Measurements from ENCODE around the gene GFRA4.

Gene GFRA4

DNA sequence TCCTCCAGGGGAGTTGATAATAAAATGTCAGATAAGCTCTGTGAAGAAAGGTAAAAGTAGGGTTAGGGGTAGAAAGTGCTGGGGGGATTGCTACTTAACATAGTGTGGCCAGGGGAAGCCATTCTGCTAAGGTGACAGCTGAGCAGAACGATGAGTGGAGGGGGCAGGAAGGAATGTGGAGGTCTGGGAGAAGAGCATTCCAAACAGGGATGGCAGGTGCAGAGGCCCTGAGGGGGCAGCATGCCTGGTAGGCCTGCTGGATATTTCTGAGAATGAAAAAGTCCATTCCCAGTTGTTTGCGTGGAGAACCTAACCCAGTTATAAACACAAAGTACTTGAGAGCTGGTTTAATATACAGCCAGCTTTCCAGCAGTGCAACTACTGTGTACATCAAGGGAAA is 9.3 kb downstream of the GFRA4 start:
- no peak for DNase-seq (ENCODE audit: low read depth)

DNA sequence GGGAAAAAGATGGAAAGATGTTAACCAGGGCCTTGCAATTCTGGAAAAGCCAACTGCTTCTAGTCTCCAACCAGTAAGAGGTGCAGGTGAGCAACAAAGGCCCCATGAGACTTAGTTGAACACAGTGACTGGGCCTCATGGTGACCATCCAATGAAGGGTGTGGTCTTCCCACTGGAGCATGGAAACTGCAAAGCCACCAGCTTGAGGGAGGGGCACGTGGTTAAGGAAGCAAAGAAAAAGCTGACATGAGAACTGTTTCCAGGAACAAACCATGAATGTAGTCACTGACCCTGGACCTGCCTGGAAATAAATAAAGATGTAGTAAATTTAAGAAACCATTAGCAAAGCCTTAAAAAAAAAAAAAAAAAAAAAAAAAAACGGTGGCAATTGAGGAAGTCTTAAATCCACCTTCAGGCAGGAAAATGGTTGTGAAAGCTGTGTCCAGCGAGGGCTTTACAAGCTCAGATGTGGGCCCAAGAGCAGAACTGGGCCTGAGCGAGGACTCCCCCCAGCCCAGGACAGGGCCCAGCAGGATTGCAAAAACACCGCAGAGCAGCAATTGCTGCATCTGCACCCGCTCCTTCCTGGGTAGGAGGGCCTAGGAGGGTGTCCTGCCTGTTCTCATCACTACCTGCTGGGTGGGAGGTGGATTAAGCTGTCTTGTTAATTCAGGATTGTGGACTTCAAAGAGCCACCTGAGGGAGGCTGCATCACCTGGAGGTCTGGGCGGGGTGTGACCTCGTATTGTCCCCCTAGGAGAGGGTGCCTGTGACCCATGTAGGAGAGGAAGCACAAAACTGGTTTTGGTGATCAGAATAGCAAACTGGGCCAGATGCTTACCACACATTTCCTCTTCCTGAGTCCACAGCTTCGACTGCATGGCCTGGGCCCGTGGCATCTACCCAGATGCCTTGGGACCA is 10.3 kb downstream of the GFRA4 start:
- no peak for DNase-seq (ENCODE audit: low read depth)

DNA sequence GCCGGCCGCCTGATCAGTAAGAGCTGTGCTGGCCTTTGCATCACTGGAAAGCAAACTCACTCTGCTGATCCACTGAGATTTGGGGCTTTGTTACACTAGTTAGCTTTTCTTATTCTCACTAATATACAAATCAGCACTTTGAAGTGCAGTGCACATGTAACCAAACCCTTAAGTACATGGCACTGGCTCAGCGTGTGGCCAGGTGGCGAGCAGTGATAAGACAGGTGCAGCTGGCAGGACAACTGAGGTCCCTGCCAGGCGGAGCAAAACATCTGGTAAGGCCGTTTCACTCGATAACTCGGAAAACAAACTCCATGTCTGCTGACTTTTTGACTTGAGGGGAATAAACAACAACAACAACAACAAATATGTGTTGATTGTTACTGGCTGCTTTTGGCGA is 11.0 kb downstream of the GFRA4 start:
- DNase-seq (ENCODE audit: low read depth): no peak

DNA sequence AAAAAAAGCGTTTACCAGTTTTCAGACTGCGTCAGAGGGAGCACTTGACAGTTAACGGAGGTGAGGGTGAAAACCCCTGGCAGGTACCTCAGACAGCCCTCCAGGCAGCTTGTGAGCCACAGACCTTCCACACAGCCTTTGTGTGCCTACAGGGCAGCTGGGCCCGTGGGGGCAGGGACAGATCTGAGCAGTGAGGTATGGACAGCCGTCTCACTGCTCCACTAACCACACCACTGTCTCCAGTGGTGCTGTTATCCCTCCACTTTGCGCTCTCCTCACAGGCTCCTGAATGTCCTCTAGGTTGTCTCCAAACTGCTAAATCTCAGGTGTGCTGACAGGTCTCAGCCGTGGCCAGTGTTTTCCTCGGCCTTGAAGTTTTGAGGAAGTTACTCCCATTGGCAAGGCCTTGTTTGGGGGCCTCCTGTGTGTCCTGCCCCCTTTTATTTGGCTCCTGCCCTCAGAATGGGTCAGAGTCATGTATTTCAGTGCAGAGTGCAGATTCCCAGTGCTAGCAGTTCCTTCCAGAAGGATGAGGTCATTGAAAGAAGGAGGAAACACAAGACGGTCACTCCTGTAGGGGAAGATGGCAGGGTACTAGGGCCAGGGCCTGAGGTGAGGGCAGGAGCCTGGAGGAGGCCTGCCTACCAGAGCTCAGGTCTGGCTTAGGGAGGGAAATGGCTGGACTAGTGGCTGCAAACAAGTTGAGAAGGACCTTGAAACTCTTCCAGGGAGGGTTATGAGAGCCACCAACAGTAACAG is 11.8 kb downstream of the GFRA4 start:
- DNase-seq (ENCODE audit: low read depth): no peak

DNA sequence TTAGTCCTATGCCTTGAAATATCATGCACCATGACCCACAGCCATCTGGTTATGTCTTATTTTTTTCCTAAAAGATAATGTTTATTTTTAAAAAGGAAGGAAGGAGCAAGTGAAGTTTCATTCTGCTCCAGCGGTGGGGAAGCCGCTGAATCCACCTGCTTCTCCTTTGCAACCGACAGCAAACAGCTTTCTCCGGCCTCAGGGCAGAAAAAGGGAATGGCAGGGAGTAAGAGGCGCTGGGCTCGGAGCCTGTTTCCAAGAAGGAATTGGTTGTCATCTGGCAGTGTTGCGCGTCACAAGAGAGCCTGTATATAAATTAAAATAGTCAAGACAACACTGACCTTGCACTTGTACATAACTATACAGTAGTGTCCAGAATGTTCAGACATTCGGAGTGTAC is 14.2 kb downstream of the GFRA4 start:
- DNase-seq (ENCODE audit: low read depth): no peak

DNA sequence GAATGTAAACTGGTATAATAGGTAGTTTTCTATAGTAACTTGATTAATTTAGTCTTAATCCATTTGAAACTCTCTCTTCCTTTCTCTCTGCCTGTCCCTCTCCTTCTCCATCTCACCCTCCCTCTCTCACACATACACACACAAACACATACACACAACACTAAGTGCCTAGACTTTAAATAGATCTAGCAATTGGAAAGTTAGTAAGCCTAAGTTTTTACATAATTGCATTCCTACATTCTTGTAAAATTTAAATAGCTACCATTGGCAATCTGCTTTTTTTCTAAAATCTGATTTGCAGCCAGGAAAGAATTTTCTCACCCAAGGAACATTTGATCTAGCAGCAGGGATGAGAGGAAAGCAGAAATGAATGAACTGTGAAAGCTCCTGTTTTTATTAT is 15.7 kb downstream of the GFRA4 start:
- no peak for DNase-seq (ENCODE audit: low read depth)

DNA sequence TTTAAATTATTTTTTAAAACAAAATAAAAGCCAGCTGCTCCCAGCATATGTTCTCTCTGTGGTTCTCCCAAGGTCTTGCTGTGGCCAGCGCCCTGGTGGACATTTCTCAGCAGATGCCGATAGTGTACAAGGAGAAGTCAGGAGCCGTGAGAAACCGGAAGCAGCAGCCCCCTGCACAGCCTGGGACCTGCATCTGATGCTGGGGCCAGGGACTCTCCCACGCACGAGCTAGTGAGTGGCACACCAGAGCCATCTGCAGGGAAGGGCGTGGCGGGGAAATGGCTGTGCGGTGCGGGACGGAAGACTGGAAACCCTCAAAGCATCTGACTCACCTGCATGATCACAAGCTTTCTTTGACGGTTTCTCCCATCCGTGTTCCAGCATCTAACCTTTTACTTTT is 16.5 kb downstream of the GFRA4 start:
- DNase-seq (ENCODE audit: low read depth): no peak

DNA sequence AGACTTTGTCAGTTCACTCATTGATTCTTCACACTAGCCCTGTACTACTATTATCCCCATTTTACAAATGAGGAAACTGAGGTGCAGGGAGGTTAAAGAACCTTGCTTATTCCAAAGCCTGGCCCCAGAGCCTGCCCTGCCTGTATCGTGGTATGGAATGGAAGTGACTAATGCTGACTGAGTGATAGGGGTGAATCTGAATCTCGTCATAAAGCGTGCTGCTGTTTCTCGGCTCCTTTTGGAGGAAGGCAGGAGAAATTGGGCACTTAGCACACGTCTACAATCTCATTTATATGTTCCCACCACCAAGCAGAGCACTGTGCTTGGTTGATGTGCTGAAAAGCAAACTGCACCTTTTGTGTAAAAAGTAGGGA is 17.1 kb downstream of the GFRA4 start:
- DNase-seq (ENCODE audit: low read depth): no peak

DNA sequence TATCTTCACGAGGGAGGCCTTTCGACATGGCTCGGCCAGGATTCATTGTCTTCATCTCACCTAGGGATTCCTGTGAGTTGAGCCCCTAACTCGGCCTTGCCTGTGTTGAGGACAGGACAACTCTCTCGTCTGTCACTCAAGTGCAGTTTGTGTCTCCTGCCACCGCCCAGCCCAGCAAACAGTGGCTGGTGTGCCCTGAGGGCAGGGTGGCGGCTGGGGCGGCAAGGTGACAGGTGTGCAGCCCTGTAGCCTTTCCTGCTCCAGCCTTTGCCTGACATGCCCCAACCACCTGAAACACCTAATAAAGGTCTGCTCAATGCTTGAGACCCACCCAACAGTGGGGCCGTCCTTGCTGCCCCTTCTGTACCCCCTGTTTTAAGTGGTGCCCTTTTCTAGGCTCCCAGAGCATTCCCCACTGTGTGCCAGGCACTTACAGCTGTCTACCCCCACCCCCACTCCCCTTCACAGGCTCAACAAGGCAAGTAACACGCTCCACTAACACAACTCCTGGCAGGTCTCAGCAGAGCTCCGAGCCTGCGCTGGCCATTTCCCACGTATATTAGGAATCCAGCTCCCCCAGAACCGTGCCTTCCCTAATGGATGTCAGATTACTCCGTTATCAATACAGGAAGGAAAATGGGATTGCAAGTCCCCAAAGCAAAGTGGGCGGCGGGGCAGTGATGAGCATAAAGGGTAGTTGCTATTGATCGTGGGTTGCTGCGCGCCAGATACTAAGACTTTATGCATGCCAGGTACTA is 17.7 kb downstream of the GFRA4 start:
- DNase-seq (ENCODE audit: low read depth): no peak

DNA sequence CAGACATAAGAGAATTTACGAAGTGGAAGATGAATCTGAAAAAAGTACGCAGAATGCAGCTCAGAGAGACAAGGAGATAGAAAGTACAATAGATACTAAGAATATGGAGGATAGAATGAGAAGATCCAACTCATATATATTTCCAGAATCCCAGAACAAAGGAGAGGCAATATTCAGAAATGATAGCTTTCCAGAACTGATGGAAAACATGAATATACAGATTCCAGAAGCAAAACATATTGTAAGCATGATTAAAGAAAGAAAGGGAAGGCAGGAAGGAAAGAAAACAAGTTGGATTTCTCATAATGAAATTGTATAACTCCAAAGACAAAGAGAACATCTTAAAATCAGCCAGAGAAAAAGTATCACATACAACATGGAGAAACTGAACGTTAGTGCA is 22.9 kb downstream of the GFRA4 start:
- DNase-seq (ENCODE audit: low read depth): no peak

DNA sequence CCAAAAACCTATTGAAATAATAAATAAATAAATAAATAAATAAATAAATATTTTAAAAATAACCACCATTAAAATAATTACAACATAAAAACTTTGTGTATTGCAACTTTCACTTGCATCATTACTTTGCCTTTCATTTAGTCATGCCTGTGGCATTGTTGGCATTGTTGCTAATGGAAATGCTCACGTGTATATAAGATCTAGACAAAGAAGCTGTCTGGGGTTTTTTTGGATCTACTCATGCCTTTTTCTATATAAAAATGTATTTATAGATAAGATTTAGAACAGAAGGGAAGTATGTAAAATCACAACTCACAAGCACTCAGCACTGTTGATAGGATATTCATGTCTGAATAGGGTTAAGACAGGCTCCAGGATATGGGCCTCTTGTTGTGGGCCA is 27.9 kb downstream of the GFRA4 start:
- DNase-seq (ENCODE audit: low read depth): no peak

DNA sequence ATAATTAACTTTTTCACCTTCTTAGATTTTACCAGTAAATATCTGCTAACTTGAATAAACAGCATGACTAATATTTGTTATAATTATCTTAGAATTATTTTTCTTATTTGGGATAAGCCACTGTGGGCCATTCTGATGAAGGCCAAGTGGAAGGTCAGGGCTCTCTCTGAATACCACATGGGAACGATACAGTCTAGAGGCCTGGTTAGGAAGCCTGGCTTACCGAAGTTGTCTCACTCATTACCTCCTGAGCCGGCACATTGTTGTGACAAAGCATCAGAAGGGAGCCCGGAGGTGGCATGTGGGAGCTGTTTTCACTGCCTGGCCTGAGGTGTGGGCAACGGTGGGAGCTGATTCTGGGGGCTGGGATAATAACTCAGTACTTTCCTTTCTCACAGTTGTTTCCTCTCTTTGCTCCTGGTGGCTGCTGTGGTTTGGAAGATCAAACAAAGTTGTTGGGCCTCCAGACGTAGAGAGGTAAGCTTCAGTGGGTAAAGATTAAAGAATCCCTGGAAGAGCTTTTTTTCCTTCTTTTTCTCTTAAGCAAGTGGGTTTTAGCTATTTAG is 29.2 kb downstream of the GFRA4 start:
- DNase-seq (ENCODE audit: low read depth): no peak

DNA sequence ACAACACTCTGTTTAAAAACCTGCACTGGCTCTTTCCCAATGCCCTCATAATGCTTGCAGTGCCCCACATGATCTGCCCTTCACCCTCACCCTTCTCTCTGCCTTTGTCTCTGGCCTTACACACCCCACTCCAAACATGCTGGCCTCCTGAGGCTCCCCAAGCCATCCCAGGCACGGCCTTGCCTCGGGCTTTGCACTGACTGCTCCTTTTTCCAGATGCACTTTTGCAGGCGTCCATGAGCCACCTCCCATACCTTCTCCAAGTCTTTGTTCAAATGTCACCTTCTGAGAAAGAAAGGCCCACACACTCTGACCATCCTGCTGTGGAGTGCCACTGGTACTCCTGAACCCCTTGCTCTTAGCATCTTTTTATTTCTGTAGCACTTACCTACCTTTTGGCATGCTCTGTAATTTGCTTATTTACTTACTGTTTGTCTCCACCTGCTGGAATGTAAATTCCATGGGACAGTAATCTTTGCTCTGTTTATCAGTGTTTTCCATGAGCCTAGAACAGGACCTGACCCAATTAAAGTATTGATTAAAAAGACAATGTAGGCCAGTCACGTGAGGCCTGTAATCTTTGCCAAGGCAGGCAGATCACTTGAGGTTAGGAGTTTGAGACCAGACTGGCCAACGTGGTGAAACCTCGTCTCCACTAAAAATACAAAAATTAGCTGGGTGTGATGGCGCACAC is 30.7 kb downstream of the GFRA4 start:
- DNase-seq (ENCODE audit: low read depth): no peak

DNA sequence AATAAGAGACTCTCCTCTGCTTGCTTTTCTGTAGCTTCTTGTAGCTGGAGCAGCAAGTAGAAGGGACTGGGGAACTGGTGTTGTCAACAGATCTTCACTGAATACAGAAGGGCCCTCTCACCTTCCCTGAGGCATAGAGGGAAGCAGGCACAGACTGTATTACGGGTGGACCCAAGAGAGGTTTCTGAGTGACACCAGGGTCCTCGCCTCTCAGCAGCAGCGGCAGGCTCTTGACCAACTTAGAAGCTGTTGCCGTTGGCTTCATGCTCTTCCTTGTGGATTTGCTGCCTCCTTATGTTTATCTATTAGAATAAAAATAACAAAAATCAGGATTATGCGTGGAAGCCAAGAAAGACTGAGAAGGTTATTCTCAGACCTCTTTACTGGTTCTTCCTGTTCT is 31.7 kb downstream of the GFRA4 start:
- DNase-seq (ENCODE audit: low read depth): no peak

DNA sequence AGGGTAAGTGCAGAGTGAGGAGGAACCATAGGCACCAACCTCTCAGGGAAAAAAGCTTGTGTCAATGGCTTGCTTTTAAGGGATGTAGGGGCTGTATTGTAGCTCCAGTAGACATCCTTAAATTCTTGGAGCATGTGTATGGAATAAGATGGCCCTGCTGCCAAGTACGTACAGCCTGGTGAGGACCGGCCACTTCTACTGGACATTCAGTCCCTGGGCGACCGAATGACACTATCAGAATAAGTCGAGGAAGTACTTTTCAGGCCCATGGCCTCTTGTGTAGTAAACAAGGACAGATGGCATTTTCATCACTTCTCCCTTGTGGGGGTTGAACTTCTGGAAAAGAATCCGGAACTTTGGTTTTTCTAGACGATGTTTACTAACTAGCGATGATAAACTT is 32.8 kb downstream of the GFRA4 start:
- no peak for DNase-seq (ENCODE audit: low read depth)

DNA sequence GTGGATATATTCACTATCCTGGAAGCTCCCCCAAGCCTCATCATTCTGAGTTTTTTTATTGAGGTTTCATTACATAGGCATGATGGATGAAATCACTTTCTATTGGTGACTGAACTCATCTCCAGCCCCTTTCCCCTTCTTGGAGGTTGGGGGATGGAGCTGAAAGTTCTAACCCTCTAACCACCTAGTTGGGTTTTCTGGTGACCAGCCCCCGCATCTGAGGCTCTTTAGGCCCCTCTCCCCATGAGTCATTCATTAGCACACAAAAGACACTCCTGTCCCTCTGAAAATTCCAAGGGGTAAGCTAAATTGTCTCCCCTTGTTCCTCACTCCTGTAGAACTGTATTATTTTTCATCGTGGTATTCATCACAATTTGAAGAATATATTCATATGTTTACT is 33.3 kb downstream of the GFRA4 start:
- no peak for DNase-seq (ENCODE audit: low read depth)

DNA sequence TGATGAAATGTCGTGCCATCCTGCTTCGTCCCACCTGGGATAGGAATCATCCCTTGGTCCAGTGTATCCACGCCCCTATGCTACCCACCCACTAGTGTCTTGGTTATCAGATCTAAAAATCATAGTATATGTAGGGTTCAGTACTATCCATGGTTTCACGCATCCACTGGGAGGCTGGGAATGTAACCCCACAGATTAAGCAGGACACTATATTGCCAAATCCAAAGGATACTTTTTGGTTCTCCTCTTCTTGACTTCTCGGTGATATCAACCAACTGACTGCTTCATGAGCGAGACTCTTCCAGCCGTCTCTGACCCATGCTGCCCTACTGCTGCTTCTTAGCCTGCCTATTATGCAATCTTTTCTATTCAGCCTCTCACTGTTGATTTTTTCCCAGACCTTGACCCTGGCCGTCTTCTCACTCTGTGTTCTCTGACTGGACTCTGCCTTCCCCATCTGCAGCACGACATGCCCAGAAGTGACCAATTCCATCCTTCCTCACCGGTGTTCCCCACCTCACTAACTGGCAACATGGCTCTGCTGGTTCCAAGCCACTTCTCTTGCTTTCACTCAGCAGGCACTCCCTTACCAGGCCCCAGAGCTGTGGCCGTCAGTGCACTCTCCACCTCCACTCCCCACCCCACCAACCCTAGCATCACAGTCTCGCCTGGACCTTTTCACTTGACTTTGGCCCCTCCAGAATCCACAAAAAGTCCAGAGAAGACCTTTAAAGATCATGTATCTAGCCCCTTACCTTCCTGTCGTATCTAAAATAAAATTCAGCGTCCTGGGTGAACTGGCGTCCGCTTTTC is 34.5 kb downstream of the GFRA4 start:
- DNase-seq (ENCODE audit: low read depth): no peak

DNA sequence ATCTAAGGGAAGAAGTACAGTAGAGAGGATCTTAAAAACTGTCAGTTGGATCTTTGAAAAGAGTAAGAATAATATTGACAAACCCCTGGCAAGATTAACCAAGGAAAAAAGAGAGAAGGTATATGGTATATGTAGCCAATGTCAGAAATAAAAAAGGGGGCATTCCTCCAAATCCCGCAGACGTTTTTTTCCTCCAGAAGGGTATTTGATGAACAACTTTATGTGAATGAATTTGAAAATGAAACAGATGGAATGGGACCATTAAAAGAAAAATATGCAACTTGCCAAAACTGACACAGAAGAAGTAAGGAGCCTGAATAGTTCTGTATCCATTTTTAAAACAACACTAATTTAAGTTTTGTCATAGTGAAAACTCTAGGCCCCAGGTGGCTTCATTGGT is 35.7 kb downstream of the GFRA4 start:
- DNase-seq (ENCODE audit: low read depth): no peak

DNA sequence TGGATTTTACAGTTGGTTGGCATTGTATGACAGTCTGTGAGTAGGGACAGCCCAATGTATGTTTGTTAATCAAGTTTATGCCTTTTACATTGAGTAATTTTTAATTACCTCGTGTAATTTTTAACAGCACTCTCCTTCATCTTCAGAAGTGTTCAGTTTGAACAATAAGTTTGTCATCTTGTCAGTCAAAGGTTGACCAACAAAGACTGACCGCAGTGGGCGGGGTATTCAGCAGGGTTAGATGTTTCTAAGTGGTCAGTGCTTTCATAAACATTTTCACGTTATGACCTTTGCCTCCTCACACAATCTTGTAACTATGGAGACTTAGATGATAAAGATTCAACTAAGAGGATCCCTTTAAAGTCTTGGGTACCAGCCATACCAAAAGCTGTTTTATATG is 40.8 kb downstream of the GFRA4 start:
- DNase-seq (ENCODE audit: low read depth): no peak

DNA sequence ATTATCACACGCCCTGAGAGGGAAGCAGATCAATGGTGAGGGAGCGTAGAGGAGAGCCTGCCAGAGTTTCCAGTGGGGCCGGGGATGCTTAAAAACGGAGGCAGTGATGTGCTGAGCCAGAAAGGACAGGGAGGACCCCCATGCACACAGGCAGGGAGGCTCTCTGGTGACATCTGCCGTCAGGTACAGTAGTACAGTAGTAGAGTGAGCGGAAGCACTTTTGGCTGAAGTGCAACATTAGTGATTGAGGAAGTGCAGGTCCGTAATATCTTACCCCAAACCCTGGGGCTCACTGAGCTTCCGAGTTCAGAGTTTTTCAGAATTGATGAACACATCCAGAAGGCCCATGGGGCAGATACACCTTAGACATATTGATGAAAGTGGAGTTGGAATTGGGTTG is 42.1 kb downstream of the GFRA4 start:
- DNase-seq (ENCODE audit: low read depth): no peak

DNA sequence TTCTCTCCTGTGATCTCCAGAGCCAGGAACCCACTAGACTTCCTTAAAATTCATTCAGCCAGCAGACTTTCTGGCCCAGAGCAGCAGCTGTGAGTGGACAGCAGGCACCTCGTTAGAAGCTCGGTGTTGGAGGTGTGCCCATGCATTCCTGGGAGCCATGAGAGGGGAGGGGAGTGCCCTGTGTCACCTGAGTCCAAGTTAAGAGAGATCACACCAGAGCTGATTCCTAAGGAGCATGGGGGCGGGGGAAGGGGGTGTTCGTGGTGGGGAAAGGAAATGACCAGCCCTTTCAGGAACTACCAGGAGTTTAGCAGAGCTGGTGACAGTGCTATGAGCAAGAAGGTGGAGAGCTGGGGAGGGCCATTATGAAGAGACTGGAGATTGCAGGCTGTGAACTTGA is 46.9 kb downstream of the GFRA4 start:
- no peak for DNase-seq (ENCODE audit: low read depth)
